HG02798 (cell line): ENCODE results near the gene KIF23.
A peak's percentile ranks its signal among the peaks of the same experiment; 100 is the strongest.
"Not testable (repeated sequence)": the region's sequence is repeated elsewhere in the genome, so short reads cannot be mapped to it uniquely, and the experiment has no call there.

Source experiments
- ATAC-seq: cut with Tn5 transposase; IDR thresholded peaks from one replicate; pipeline ENCODE4 v1.9.1; 2021; ENCODE audit warnings: mild to moderate bottlenecking; ENCODE audit not compliant: unreplicated experiment, poor library complexity

The KIF23 gene

DNA sequence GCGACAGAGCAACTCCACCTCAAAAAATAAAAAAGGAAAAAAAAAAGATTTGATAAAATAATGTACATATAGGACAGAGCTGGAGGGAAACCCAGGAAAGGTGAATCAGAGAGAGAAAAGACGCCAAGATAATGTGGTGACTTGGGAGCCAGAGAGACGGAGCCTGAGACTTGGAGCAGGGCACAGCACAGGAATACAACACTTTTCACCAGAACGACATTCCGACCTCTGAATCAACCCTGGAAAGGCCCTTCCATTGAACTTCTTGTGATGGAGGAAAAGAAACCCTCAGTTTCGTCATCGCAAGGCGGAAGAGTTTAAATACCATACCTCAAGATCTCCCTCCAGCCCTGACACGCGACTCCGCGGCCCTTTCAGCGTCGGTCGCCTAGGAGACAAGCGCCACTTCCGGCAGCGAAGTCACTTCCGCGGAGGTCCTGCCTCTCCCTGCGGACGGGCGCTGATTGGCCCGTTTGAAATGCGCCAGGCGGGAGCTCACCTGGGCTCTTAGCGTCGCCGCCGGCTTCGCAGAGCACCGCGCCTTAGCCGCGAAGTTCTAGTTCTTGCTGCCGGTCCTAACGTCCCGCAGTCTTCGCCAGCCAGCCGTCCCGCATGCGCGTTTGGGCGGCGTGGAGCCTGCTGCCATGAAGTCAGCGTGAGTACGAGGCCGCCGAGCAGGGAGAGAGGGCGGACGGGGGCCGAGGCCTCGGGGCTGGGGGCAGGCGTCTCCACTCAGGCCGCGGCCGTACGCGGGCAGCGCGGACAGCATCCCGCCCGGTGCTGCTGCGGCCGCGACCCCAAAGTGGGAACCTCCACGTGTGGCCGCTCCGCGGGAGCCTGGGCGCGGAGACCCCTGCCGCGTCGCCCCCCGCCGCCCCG, at the start of gene KIF23:
Gene KIF23 (plus strand): TSS at position 528 of the 879 bp plus-strand sequence. CDS start 117 bp downstream, at position 645.
- peak; percentile 96 for ATAC-seq

DNA sequence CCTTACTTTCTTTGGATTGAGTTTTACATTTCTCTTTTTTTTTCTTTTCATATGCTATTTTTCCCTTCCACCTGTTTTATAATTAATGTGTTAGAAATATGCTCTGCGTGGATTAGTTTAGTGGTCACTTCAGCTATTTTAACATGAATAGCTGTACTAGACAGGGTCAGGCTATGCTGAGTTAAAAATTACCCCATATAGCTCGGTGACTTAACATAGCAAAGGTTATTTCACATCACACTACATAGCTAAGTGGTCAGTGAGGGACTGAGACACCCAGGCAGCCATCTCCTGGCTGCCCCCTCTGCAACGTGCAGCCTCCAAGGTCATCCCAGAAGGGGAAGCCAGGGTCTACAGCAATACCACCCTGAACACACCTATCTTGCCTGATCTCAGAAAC, 46.9 kb upstream of the KIF23 start:
- no peak for ATAC-seq

DNA sequence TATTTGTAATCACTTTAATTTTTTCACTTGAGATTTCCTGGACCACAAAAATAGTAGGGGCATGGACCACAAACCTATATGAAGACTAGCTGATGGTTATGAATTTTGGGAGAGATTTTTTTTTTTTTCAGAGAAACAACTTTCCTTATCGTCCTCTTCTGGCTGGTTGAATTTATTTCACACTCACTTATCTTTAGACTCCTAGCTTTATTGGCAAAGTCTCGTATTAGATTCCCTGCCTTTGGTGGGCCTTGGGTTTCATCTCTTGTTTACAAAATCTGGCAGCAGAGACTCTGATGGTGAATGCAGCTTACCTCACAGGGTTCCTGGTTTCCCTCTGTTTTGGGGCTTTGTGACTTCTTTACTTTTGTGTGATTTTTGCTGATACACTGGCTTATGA, 44.5 kb upstream of the KIF23 start:
- ATAC-seq, result no peak

DNA sequence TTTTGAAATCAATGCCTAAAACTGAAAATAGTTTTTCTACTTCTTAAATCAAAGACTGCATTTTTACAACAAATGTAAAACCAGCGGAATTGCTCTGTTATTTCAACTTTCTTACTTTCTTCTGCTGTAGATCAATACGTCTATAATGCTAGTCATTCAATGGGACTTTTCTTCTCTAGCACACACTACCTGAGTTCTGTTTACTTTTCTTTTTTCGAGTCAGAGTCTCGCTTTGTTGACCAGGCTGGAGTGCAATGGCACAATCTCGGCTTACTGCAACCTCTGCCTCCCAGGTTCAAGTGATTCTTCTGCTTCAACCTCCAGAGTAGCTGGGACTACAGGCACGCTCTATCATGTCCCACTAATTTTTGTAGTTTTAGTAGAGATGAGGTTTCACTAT, 40.7 kb upstream of the KIF23 start:
- no peak for ATAC-seq

DNA sequence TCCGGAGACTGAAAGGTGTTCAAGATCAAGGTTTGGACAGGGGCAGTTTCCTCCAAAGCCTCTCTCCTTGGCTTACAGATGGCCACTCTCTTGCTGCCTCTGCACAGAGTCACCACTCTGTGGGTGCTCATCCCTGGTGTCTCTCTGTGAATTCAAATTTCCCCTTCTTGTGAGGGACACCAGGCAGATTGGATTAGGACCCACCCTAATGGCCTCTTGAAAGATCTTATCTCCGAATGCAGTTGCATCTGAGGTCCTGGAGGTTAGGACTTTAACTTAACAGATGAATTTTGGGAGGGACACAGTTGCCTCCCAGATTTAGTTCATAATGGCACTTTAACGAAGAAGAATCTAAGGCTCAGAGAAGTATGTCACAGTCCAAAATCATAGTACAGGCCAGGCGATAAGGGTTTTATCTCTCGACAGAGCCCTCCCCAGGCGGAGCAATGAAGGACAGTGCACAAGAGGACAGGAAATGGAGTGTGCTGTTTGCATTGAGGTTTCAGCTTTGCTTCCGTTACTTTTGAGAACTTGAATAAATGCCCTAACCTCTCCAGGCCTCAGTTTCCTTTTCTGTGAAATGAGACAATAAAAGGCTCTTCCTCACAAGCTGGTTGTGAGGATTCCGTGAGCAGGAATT, 38.9 kb upstream of the KIF23 start:
- no peak for ATAC-seq

DNA sequence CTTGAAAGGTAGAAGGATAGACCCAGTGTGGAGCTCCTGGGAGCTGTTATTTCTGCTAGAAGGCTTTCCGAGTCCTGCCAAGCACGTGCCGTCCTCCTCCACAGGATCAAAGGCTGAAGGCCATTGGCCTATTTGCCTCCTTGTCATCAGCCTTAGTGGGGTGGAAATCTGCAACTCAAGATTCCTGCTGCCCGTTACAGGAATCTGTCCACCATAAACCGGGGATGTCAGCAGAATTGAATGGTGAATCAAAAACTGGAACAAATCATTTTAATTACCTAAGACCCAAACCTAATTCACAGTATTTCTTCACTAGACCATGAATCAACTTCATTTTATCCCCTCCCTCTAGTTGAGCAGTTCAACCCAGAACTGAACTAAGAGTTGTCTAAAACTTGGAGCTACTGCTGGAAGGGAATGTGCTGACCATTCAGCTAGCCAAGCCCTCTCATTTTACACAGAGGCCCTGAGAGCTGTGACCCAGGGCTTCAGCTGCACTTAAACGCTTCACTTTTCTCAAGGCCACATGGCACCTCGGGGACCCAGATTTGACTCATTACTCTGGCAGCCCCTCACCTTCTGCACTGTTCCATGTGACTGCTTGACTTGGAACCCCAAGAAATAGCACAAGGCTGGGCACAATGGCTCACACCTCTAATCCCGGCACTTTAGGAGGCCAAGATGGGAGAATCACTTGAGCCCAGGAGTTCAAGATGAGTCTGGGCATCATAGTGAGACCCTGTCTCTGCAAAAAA, 36.8 kb upstream of the KIF23 start:
- ATAC-seq, result no peak

DNA sequence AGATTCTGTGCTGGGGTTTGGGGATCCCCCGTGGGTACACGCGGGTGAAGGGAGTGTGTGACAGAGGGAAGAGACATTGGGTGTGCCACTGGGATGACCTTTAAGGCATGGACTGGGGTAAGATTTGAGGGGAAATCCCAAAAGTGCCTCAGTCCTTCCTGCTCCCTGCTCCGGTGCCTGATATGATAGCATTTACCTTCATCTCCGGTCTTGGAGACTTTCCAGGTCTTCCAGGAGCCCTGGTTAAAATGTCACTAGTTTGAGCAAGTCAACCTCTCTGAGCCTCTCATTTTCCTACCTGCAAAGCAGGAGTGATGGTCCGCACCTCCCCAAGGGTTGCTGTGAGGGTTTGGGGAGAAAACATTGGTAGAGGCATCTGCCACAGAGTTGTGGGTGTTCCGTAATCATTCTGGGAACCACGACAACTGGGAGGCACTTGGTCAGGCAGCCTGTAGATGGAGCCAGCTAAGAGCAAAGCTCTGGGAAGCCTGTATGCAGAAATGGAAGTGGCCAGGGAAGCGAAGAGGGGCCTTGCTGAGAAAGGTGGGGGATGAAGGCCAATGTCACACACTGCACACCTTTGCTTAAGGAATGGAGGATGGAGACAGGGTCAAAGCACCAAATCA, 33.9 kb upstream of the KIF23 start:
- ATAC-seq, result no peak

DNA sequence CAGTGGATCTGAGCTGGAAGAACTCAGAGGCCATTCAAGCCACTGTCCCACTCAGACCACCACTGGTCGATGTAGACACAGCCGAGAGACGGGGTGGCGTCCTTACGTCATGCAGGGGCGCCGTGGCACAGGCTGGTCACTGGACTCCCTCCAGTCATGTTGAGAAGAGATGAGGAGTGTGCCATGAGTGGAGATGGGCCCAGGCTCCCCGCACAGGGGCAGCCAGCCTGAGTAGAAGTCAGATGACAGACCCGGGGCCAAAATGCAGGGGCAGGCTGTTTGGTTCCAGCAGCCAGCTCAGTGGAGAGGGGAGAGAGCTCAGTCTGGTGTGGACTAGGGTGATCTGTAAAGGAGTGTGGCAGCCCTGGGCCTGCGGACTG, 33.4 kb upstream of the KIF23 start:
- ATAC-seq, result no peak

DNA sequence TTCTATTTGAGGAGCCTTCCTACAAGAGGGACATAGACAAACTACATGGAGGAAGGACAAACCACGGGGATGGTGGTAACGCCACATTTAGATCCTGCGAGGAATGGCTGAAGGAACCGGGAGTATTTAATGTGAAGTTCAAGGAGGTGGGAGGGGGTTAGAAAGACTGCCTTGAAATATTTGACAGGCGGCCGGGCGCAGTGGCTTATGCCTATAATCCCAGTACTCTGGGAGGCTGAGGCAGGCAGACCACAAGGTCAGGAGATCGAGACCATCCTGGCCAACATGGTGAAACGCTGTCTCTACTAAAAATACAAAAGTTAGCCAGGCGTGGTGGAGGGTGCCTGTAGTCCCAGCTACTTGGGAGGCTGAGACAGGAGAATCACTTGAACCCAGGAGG, 32.0 kb upstream of the KIF23 start:
- ATAC-seq, result not testable (repeated sequence)

DNA sequence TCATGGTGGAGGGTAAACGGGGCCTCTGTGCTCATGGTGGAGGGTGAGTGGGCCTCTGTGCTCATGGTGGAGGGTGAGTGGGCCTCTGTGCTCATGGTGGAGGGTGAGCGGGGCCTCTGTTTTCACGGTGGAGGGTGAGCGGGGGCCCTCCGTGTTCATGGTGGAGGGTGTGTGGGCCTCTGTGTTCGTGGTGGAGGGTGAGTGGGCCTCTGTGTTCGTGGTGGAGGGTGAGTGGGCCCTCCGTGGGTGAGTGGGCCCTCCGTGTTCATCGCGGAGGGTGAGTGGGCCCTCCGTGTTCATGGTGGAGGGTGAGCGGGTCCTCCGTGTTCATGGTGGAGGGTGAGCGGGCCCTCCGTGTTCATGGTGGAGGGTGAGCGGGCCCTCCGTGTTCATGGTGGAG, 30.1 kb upstream of the KIF23 start:
- ATAC-seq, result not testable (repeated sequence)

DNA sequence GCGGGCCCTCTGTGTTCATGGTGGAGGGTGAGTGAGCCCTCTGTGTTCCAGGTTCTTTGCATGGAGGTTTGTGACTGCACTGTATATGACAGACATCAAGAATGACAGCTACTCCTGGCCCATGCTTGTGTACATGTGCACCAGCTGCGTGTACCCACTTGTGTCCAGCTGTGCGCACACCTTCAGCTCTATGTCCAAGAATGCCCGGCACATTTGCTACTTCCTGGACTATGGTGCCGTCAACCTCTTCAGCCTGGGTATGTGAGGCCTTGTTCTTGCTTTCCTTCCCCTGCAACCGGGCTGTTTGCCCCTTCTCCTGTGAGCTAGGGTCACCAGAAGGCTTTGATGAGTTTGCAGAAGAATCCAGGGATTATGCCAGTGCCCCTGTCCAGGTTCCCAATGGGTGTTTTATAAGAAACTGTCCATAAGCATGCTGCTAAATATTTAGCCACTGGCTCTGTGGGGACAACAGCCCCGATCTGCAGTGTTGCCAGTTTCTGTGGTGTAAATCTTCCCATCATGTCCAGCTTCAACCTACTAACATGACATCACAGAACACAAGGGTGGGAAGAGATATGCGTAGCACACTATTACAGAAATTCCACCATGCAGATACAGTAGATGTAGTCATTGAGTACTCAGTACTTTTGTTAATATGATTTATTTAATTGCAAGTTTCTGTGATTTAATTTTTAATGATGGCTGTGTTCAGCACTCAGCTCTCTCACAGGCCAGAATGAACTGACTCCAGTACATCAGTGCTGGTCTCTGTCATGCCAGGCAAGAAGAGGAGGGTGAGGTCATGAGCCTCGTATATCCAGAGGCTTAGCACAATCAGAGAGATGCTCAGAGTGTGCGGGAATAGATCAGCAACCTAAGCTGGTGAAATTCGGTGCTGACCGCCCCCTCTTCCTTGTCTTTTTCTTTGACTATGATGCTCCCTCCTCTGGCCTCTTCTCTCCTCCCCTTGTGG, 29.2 kb upstream of the KIF23 start:
- ATAC-seq, result no peak

DNA sequence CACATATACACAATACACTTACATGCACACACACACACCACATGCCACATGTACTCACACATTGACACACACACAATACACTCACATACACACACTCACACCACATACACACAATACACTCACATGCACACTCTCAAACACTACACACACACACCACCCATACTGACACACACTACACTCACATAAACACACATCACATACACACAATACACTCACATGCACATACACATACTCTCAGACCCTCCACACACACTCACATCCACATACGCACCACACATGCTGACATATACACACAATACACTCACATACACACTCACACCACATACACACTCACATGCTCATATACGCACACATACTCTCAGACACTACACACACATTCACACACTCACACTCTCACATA, 28.3 kb upstream of the KIF23 start:
- ATAC-seq, result no peak

DNA sequence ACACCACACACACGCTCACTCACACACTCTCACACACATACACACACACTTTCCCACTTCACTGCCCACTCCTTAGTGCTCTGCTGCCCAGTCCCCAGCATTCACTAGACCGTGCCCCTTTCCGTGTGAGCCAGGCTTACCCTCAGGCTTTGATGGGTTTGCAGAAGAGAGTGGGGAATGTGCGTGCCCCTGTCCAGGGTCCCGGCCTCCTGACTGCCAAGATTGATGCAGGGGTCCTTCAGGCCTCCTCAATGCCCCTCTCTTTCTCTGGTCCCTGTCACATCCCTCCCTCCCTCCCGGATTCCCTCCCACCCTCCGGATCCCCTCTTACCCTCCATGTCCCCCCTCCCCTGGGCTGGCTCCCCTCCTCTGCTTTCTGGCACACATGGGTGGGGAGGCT, 27.9 kb upstream of the KIF23 start:
- no peak for ATAC-seq

DNA sequence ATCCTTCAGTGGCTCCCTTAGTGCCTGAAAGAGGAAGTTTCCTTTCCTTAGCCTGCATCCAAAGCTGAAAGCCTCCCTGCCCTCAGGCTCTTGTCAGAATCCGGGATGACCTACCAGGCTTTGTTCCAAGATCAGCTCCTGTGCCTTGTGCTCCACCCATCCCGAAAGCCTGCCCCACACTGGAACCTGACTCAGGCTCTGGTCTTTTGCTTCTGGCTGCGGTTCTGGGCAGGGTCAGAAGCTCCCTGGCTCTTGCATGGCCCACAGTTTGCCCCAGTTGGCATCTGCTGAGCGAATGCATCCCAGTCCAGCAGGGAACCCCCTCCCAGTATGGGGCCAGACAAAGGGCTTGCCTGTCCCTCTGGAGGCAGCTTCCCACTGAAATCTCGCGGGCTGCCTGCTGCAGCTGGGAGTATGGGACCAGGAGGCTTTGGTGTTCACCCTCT, 25.9 kb upstream of the KIF23 start:
- no peak for ATAC-seq

DNA sequence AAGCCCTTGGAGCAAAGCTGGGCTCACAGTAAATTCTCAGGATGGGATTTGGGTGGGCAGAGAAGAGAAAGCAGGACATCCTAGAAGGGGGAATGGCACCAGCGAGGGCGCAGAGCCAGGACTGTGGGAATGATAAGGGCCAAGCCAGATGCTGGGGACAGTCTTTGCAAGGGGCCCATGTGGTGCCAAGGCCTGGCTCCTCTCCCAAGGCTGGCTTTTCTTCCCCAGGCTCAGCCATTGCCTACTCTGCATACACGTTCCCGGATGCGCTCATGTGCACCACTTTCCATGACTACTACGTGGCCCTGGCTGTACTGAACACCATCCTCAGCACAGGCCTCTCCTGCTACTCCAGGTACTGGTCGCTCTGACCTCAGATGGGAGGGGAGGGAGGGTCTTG, 24.7 kb upstream of the KIF23 start:
- ATAC-seq, result no peak

DNA sequence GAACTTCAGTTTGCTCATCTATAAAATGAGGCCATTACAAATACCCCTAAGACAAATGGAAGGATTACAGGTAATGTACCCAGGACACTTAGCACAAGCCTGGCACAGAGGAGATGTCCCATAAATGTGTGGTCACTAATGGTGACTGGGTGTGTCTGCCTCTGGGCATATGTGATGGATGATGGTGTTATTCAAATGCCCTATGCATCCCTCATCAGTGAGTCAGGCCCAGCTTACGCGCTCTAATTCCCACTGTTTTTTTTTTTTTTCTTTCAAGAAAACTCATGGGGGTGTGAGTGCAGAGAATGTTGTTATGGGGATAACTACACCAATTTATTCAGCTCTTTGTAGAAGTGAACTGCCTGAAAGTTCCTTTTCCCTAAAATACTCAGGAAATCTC, 23.6 kb upstream of the KIF23 start:
- ATAC-seq, result no peak

DNA sequence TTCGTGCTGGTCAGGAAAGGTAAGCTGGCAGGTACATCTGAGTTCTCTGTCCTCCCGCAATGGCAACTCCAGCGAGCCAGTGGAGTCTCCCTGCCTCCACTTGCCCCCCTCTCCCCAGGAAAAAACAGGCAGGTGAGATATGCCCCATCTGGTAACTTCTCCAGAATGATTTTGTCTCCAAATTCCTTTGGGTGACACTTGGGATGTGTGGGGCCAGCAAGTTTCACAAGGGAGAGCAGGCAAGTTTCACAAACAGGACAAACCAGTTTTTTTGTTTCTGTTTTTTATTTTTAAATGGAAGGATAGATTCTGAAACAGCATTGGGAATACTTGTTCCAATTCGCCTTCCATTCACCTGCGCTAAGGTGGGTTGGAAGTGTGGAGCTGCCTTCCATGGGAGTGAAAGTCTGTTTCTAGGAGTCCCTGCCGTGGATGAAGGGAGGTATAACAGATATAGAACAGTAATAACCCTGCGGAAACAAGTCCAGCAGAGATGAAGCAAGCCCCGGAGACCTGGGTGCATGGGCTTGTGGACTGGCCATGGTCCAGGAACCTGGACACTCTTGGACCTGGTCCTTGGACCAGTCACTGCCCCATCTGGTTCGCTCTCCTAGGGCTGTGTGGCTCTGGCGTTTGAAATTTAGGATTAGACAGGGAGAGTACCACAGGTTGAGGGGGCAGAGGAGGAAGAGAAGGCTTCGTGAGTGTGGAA, 22.9 kb upstream of the KIF23 start:
- no peak for ATAC-seq

DNA sequence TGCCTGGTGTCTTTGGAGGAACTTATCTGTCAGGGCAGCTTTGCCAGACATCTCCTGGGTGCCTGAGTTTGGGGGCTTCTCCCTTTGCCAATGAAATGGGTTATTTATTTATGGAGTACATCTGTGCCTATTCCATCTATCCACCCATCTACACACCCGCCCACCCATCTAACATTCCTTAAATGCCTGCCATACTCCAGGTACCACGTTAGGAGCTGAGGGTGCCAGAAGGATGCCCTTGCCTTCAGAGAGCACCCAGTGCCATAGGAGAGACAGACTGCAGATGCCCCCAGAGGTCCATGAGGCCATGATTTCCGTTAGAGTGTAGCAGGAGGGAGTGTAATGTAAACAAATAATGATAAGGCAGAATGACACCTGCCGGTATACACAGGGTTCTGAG, 21.8 kb upstream of the KIF23 start:
- no peak for ATAC-seq
